EH (cell line): ENCODE results near the gene BEX5.
A peak's percentile ranks its signal among the peaks of the same experiment; 100 is the strongest.
"Not testable (repeated sequence)": the region's sequence is repeated elsewhere in the genome, so short reads cannot be mapped to it uniquely, and the experiment has no call there.

ENCODE experiments used
- DNase-seq: peaks from one replicate; pipeline ENCODE4 v3.0.0-alpha.2; 2015; ENCODE audit warnings: low read depth

The BEX5 gene

DNA sequence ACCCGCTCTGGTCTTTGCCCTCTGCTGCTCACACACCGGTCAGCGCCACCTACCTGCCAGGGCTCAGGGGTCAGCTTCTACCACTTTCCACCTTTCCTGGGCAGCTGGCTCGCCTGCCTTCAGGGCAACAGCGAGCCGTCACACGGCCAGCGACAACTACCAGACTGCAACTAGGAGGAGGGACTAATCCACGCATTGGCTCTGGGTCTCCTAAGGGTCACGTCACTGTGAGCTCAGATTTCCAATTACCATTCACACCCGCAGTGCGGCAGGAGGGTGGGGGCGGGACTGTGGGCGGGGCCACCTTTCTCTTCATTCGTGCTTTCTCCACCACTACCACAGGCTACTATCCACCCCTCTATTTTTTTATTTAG lies at the start of gene BEX5:
Gene BEX5, minus strand, starts transcription at position 172 of the 374 bp plus-strand sequence. CDS start 1,712 bp downstream, outside the sequence.
- DNase-seq, result peak; percentile 15

DNA sequence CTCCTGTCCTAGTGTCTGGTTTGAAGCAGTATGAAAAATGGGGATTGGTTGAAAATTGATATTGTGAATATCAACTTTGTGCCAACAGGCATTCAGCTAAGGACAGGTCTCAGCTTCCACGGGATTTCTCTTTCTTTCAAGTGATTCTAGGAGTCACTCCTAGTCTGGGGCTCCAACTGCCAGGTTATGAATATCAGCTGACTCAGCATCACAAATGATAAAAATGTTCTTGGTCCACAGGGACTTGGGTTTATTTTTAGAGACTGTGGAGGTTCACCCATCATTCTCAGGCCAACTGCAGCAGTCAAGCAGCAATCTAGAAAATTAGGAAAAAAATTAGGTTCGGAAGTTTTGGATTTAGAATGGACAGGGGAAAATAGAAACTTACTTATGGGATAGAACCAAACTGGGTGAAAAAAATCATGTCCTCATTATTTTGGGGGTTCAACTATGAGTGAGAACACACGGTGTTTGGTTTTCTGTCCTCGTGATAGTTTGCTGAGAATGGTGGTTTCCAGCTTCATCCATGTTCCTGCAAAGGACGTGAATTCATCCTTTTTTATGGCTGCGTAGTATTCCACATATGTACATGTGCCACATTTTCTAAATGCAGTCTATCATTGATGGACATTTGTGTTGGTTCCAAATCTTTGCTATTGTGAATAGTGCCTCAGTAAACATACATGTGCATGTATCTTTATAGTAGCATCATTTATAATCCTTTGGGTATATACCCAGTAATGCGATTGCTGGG lies 30.4 kb upstream of the BEX5 start:
- no peak for DNase-seq

DNA sequence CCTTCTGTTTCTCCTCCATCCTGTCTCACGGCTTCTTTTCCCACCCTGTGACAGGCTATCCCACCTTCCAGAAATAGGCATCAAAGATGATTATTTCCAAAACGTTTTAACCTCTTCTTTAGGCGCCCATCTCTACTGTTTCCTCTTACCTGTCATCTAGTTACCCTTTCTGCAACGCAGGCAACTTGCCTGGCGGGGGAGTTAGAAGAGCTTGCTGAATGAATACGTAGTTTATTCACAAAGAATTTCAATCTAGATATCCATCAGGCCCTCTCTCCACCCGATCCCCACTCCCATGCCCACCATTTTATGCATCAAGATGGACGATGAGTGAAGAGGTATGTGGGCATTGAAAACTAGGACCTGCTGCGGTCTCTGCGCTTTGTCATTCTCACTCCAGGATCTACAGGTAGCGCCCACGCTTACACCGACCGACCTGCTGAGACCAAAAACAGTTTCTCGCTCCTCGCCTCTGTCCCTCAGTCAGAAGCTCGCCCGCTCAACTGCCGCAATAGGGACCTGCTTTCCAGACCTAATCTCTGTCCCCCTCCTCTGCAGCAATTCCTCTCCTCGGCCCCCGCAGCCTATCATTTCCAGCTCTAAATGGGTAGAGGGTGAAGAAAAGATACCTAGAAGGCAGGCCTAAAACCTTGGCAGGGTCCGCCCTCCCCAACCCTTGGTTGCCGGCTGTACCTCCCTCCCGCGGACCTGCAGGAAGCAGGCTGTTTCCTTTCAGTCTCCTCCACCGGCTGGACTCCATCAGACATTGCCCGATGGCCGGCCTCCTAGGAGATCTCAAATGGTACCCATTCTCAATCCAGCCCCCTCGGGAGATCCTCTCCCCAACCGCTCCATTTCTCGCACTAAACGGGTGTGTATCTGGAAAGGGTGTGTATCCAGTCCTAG lies 624 bp downstream of the BEX5 start:
- DNase-seq, result no peak

DNA sequence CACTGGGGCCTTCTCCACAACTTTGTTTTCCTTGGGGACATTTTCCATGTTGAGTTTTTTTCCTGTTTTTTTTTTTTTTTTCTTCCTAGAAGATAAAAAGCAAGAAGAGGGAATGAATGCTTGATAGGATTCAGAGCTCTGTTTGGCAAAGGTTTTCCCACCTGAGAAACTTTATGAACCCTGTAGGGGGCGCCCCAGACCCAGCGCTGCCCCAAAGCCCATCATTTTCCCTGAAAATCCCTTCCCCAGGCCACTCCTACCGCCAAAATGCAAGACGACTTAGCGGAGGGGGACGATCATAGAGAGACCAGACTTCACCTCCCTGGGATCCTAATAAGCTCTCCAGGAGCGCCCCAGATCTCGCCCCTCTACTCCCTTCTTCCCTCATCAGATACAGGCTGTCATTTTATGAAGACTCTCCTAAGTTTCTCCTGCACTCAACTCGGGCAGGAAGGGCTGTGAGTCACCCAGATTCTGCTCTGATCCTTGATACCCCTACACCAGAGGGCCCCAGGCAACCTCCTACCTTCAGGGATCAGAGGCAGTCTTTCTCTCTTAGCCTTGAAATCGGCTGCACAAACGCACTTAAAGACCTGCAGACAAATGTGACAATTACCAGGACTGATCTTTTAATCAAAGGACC lies 1.4 kb downstream of the BEX5 start:
- DNase-seq, result no peak

DNA sequence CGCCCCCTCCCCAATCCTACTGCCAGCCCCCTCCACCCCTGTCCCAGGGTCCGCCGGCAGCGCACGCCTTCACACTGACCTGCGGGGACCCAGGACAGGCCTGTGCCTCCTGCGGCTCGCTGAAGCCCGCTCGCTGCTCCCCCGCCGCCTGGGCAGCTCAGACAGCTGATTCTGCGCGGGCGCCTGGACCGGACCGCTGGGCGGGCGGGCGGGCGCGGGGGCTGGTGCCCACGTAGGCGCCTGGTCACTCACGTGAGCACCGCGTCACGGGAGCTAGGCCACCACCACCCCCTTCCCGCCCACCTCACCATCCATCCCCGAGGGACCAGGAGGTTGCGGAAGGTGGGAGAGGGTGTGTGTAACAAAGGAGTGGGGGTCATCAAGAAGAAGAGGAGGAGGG lies 13.5 kb downstream of the BEX5 start, which contains the start of gene TCEAL6:
Gene TCEAL6, minus strand, starts transcription at position 208 of the 400 bp plus-strand sequence.
- DNase-seq, result not testable (repeated sequence)

DNA sequence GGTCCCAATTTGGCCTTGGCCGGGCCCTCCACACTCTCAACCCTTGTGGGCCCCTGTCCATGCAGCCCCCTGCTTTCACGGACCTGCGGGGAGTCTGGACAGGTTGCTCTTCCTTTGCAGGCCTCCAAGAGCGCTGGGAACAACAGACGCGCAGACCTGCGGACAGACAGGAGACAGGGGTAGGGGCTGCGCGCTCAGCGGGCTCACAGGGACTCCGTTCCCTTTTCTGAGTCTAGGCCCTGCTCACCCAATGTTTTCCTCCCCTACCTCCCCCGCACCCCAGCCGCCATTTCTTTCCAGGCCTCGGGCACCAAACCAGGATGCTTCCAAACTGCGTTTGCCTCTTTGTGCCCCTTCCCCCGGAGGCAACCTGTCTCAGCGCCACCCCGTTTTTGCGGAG lies 14.1 kb downstream of the BEX5 start:
- DNase-seq, result not testable (repeated sequence)

DNA sequence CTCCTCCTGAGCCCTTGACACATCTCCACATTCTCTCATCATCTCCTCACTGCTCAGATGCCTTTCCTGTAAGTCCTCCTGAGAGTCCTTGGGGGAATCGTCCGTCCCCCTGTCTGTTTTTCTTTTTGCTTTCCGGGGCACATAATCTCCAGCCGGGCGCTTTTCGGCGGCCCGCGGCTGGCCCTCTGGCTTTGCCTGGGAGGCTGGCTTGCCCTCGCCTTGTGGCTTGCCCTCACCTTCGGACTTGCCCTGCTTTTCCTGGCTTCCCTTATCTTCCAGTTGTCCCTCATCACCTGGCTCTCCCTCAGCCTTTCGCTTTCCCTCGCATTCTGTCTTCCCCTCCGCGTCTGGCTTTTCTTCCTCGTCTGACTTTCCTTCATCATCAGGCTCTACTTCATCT lies 14.9 kb downstream of the BEX5 start:
- not testable (repeated sequence) for DNase-seq

DNA sequence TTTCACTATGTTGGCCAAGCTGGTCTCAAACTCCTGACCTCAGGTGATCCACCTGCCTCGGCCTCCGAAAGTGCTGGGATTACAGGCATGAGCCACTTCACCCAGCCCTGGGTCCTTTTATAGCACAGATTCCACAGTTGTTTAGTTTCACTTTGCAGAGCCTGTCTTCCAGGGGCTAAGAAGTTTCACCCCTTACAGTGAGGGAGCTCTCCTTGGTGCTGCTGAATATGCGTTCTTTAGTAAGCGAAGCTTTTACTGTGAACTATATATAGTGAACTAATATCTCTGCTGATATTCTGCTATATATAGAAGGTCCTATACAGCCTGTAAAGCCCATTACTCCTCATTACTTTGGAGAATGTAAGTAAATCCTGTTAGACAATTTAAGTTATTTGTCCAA lies 17.7 kb downstream of the BEX5 start:
- peak; percentile 19 for DNase-seq

DNA sequence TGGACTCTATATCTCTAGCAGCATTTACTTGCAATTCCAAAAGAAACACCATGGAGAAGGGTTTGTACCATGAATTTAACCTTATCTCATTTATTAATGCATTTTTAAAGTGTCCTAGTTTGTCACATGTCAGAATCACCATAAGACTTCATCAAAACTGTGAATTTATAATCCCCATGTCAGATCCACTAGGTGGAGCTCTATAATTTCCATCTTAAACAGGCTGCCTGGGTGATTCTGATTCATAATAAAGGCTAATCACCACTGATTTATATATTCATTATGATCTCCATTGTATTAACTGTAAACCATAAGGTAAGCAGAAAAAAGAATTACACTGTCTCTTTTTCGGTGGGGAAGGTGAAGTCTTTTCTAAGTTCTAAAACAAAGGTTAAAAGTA lies 26.3 kb downstream of the BEX5 start:
- peak; percentile 8 for DNase-seq

DNA sequence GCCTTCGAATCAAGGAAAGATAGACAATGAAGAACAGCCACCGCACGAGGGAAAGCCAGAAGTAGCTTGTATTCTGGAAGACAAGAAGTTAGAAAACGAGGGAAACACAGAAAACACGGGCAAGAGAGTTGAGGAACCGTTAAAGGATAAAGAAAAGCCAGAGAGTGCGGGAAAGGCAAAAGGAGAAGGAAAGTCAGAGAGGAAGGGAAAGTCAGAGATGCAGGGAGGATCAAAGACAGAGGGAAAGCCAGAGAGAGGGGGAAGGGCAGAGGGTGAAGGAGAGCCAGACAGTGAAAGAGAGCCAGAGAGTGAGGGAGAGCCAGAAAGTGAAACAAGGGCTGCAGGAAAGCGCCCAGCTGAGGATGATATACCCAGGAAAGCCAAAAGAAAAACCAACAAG lies 28.9 kb downstream of the BEX5 start:
- DNase-seq, result no peak

DNA sequence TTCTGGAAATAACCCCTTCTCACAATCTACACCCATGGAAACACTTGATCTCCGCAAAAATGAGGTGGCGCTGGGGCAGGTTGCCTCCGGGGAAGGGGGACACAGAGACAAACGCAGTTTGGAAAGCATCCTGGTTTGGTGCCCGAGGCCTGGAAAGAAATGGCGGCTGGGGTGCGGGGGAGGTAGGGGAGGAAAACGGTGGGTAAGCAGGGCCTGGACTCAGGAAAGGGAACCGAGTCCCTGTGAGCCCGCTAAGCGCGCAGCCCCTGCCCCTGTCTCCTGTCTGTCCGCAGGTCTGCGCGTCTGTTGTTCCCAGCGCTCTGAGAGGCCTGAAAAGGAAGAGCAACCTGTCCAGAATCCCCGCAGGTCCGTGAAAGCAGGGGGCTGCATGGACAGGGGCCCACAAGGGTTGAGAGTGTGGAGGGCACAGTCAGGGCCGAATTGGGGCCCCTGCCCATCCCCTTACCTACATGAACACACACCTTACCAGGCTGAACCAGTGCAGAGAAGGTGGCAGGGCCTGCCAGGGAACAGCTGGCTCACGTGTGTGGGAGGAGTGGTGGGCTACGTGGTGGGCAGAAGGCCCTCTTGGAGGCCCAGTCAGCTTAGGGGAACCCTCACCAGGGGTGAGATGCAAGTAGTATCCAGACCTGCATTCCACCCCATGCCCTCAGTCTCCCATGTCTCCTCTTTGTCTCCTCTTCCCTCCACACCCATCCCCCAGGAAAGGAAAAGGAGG lies 29.5 kb downstream of the BEX5 start:
- DNase-seq, result not testable (repeated sequence)

DNA sequence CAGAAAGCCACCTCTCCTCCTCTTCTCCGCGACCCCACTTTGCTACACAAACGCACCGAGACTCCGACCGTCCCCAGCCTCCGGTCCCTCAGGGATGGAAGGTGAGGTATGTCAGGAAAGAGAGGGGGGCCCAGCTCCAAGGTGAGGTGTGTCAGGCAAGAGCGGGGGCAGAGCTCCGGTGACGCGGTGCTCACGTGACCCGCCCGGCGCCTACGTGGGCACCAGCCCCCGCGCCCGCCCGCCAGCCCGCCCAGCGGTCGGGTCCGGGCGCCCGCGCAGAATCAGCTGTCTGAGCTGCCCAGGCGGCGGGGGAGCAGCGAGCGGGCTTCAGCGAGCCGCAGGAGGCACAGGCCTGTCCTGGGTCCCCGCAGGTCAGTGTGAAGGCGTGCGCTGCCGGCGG lies 30.3 kb downstream of the BEX5 start, which contains the start of gene TCEAL2:
Gene TCEAL2, plus strand, starts transcription at position 244 of the 400 bp plus-strand sequence. CDS start 1,152 bp downstream, outside the sequence.
- DNase-seq, result not testable (repeated sequence)

DNA sequence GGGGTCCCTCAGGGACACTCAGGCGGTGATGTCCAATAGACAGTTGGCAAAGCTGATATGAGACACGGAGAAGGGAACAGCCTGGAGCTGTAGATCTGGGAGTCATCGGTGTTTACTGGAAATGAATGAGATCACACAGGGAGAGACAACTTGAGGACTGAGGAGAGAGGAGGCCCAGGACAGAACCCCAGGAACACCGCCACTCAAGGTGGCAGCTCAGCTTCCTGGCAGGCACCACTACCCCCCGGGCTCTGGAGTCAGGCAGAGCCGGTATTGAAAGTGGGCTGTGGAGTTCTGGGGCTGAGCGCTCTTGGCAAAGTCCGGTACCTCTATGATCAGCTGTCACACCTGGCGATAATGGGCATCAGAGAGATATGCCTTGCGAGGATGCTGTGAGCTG lies 30.8 kb downstream of the BEX5 start:
- DNase-seq, result not testable (repeated sequence)

DNA sequence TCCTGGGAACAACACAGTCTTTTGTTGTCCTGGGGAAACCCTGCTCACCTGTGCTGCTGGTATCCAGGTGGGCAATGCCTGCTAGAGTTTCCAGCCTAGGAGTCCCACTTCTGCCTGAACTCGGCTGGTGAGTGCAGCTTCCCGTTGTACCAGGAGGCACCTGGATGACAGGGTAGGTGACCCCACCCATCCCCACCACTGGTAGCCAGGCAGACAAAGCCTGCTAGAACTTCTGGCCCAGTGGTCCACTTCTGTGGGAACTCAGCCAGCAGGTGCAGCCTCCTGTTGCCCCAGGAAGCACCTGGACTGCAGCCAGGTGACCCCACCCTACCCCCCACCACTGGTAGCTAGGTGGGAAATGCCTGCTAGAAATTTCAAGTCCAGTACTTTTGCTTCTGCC lies 40.0 kb downstream of the BEX5 start:
- no peak for DNase-seq

DNA sequence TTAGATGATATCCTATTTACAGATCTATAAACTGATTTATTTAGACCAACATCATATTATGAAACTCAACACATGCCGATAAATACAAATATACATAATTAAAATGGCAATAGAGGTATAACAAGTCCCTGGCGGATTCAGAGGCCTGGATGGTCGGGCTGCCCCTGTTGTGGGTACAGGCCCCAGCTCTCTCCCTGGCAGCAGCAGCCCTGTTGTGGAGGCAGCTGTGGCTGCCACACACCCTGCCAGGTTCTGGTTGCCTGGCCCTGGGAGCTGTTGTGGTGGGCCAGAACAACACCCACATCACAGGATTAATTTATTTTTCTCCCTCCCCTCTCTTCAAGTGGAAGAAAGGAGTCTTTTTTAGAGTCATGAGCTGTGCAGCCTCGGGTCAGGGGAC lies 42.4 kb downstream of the BEX5 start:
- no peak for DNase-seq
